Measurements from ENCODE around the gene RPL15.
"Not testable (repeated sequence)": the region's sequence is repeated elsewhere in the genome, so short reads cannot be mapped to it uniquely, and the experiment has no call there.

- not testable (repeated sequence) for TF ChIP-seq POLR2A (IDR thresholded peaks at IDR 0.05)
- TF ChIP-seq, protein P1, sequence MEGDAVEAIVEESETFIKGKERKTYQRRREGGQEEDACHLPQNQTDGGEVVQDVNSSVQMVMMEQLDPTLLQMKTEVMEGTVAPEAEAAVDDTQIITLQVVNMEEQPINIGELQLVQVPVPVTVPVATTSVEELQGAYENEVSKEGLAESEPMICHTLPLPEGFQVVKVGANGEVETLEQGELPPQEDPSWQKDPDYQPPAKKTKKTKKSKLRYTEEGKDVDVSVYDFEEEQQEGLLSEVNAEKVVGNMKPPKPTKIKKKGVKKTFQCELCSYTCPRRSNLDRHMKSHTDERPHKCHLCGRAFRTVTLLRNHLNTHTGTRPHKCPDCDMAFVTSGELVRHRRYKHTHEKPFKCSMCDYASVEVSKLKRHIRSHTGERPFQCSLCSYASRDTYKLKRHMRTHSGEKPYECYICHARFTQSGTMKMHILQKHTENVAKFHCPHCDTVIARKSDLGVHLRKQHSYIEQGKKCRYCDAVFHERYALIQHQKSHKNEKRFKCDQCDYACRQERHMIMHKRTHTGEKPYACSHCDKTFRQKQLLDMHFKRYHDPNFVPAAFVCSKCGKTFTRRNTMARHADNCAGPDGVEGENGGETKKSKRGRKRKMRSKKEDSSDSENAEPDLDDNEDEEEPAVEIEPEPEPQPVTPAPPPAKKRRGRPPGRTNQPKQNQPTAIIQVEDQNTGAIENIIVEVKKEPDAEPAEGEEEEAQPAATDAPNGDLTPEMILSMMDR (IDR thresholded peaks at IDR 0.05) = not testable (repeated sequence)
Observed at GRCh38 chr3:23918331-23918730, 1.4 kb downstream of the RPL15 start.
